Measurements from ENCODE around the gene FAM193B.

- TF ChIP-seq POLR2A (IDR thresholded peaks at IDR 0.05; ENCODE audit: low read length) (no peak), GATA1 (IDR thresholded peaks at IDR 0.05; ENCODE audit: low read depth, low read length) (no peak)
Measured at GRCh38 chr5:177588413-177588909, 34.1 kb upstream of the FAM193B start.

Measured in erythroblast (primary cell).